ENCODE measurements around the gene GMCL1.

Gene GMCL1

DNA sequence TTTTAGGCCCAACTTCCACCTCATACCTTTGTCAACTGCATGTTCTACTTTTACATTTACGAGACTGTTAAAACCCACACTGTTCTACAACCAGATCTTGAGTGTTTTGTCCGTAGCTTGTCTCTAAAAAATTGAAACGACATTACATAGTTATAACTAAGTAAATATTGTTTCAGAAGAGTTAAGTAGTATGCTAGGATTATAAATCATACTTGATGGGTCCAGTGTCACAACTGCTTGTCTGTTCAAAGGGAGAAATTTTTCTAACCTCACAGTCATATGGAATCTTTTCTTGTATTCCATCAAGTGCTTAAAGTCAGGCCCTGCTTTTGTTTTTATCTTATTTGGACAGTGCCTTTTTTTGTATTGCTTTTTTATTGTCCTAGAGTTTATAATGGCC, 4.3 kb downstream of the GMCL1 start:
- no peak overlapping the region for H2AFZ ChIP-seq (ENCODE audit: low read depth, low read length)
- H3K4me1 ChIP-seq (ENCODE audit: control insufficient read depth, insufficient read depth, low read depth, low read length) = peaks cover 12% of the 10 kb centered on the region
- H3K23ac ChIP-seq (ENCODE audit: low read length in 2 of 2) = no peak overlapping the region
- no peak for DNase-seq
- no peak overlapping the region for H3K18ac ChIP-seq (ENCODE audit: low read depth in 1 of 2, low read length in 2 of 2)
- peaks cover 7% of the 10 kb centered on the region for H3K79me1 ChIP-seq (replicated peaks; ENCODE audit: low read length, poor library complexity, severe bottlenecking)
- no peak overlapping the region for H2BK12ac ChIP-seq (ENCODE audit: low read length in 2 of 2)
- no peak overlapping the region for H2BK120ac ChIP-seq (ENCODE audit: low read depth, low read length)
- H2AK5ac ChIP-seq (ENCODE audit: low read length, severe bottlenecking) = no peak overlapping the region
- no peak overlapping the region for H4K8ac ChIP-seq (ENCODE audit: low read length)
- H3K9me3 ChIP-seq (ENCODE audit: control insufficient read depth, low read length) = no peaks in the 10 kb centered on the region
- peaks cover 0 to 2% of the 10 kb centered on the region in 2 experiments for H3K36me3 ChIP-seq (ENCODE audit: control insufficient read depth in 1 of 2, insufficient read depth in 2 of 2, low read depth in 1 of 2, low read length in 2 of 2)
- WGBS = 100% methylated on average over 1 of the region's 3 CpGs
- no peak overlapping the region for H3K27ac ChIP-seq (ENCODE audit: low read length, poor library complexity, severe bottlenecking)
- H3K27me3 ChIP-seq (ENCODE audit: control insufficient read depth in 1 of 2, insufficient read depth in 1 of 2, low read length in 2 of 2) = no peaks in the 10 kb centered on the region
- no peak overlapping the region for H4K91ac ChIP-seq (ENCODE audit: low read length)
- H3K4me3 ChIP-seq (ENCODE audit: insufficient read depth in 1 of 2, low read depth in 1 of 2, low read length in 2 of 2) = no peak overlapping the region
- H3K4ac ChIP-seq (ENCODE audit: low read depth in 1 of 2, low read length in 2 of 2) = no peak overlapping the region
- H3K14ac ChIP-seq (ENCODE audit: low read length in 2 of 2) = no peak overlapping the region
- no peak overlapping the region for H2BK5ac ChIP-seq (ENCODE audit: low read depth, low read length, poor library complexity, severe bottlenecking)
- no peak overlapping the region for H2BK15ac ChIP-seq (ENCODE audit: low read depth, poor library complexity, severe bottlenecking)
- no peak overlapping the region for H3K9ac ChIP-seq (ENCODE audit: low read length)
- H3K4me2 ChIP-seq (ENCODE audit: low read length, poor library complexity, severe bottlenecking) = no peak overlapping the region

DNA sequence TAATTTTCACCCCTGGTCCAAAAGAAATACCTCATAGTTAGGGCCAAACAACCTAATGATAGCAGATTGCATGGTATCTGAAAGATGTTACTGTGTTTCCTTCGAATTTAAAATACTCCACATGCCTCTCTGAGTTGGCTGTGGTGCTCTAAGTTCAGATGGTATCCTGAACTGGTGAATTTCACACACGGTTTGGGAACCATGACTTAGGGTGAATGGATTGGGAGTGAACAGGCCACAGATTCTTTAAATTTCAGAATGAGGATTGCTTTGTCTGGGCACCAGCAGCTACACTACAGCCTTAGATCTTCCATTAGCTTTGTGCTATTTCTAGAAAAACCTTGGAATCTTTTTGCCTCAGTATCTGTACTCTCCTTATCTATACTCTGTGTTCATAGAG, 6.2 kb downstream of the GMCL1 start:
- Histone ChIP-seq H3K36me3 (ENCODE audit: control insufficient read depth in 1 of 2, insufficient read depth in 2 of 2, low read depth in 1 of 2, low read length in 2 of 2) (peaks cover 3 to 17% of the 10 kb centered on the region in 2 experiments), H2AK5ac (ENCODE audit: low read length, severe bottlenecking) (no peak overlapping the region), H3K9ac (ENCODE audit: low read length) (no peak overlapping the region), H4K8ac (ENCODE audit: low read length) (no peak overlapping the region), H2BK120ac (ENCODE audit: low read depth, low read length) (no peak overlapping the region), H3K9me3 (ENCODE audit: control insufficient read depth, low read length) (no peaks in the 10 kb centered on the region), H2BK5ac (ENCODE audit: low read depth, low read length, poor library complexity, severe bottlenecking) (no peak overlapping the region), H3K27me3 (ENCODE audit: control insufficient read depth in 1 of 2, insufficient read depth in 1 of 2, low read length in 2 of 2) (no peaks in the 10 kb centered on the region), H3K14ac (ENCODE audit: low read length in 2 of 2) (no peak overlapping the region), H3K4me2 (ENCODE audit: low read length, poor library complexity, severe bottlenecking) (no peak overlapping the region), H3K4ac (ENCODE audit: low read depth in 1 of 2, low read length in 2 of 2) (no peak overlapping the region), H2BK15ac (ENCODE audit: low read depth, poor library complexity, severe bottlenecking) (no peak overlapping the region), H3K4me1 (ENCODE audit: control insufficient read depth, insufficient read depth, low read depth, low read length) (peaks cover 12% of the 10 kb centered on the region), H4K91ac (ENCODE audit: low read length) (no peak overlapping the region), H3K27ac (ENCODE audit: low read length, poor library complexity, severe bottlenecking) (no peak overlapping the region), H3K18ac (ENCODE audit: low read depth in 1 of 2, low read length in 2 of 2) (no peak overlapping the region), H3K4me3 (ENCODE audit: insufficient read depth in 1 of 2, low read depth in 1 of 2, low read length in 2 of 2) (no peak overlapping the region), H2BK12ac (ENCODE audit: low read length in 2 of 2) (no peak overlapping the region), H3K23ac (ENCODE audit: low read length in 2 of 2) (no peak overlapping the region), H3K79me1 (replicated peaks; ENCODE audit: low read length, poor library complexity, severe bottlenecking) (peaks cover 8% of the 10 kb centered on the region), H2AFZ (ENCODE audit: low read depth, low read length) (no peak overlapping the region)
- DNase-seq = no peak
- 80% methylated on average over 2 of the region's 2 CpGs for WGBS

DNA sequence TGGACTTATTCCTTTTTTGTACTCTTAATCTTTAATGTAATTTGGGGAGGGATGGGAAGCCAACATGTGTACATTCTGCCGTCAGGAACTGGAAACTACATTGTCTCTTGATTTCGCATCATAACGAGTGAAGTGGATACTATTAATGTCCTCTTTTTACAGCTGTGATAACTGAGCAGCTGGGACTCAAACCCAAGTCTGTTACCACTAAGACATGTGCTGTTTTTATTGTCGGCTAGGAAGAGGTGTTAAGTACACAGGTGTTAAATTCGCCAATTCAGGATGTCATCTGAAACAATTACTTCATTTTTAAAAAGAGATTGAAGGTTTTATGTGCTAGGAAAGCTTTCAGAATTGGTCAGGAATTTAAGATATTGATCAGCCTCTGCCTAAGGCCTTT, 6.9 kb downstream of the GMCL1 start:
- H3K18ac ChIP-seq (ENCODE audit: low read depth in 1 of 2, low read length in 2 of 2) = no peak overlapping the region
- H2BK12ac ChIP-seq (ENCODE audit: low read length in 2 of 2) = no peak overlapping the region
- H3K4me2 ChIP-seq (ENCODE audit: low read length, poor library complexity, severe bottlenecking) = no peak overlapping the region
- no peak overlapping the region for H3K4me3 ChIP-seq (ENCODE audit: insufficient read depth in 1 of 2, low read depth in 1 of 2, low read length in 2 of 2)
- peaks cover 8% of the 10 kb centered on the region for H3K79me1 ChIP-seq (replicated peaks; ENCODE audit: low read length, poor library complexity, severe bottlenecking)
- H4K91ac ChIP-seq (ENCODE audit: low read length) = no peak overlapping the region
- H3K9me3 ChIP-seq (ENCODE audit: control insufficient read depth, low read length) = no peaks in the 10 kb centered on the region
- no peaks in the 10 kb centered on the region for H3K27me3 ChIP-seq (ENCODE audit: control insufficient read depth in 1 of 2, insufficient read depth in 1 of 2, low read length in 2 of 2)
- no peak overlapping the region for H2BK120ac ChIP-seq (ENCODE audit: low read depth, low read length)
- H3K14ac ChIP-seq (ENCODE audit: low read length in 2 of 2) = no peak overlapping the region
- peaks cover 9% of the 10 kb centered on the region for H3K4me1 ChIP-seq (ENCODE audit: control insufficient read depth, insufficient read depth, low read depth, low read length)
- H2AK5ac ChIP-seq (ENCODE audit: low read length, severe bottlenecking) = no peak overlapping the region
- no peak overlapping the region for H3K23ac ChIP-seq (ENCODE audit: low read length in 2 of 2)
- WGBS = 100% methylated on average over 5 of the region's 5 CpGs
- H3K36me3 ChIP-seq (ENCODE audit: control insufficient read depth in 1 of 2, insufficient read depth in 2 of 2, low read depth in 1 of 2, low read length in 2 of 2) = peaks cover 3 to 23% of the 10 kb centered on the region in 2 experiments
- H3K9ac ChIP-seq (ENCODE audit: low read length) = no peak overlapping the region
- H4K8ac ChIP-seq (ENCODE audit: low read length) = no peak overlapping the region
- DNase-seq = no peak
- no peak overlapping the region for H3K4ac ChIP-seq (ENCODE audit: low read depth in 1 of 2, low read length in 2 of 2)
- H2AFZ ChIP-seq (ENCODE audit: low read depth, low read length) = no peak overlapping the region
- H2BK15ac ChIP-seq (ENCODE audit: low read depth, poor library complexity, severe bottlenecking) = no peak overlapping the region
- H2BK5ac ChIP-seq (ENCODE audit: low read depth, low read length, poor library complexity, severe bottlenecking) = no peak overlapping the region
- no peak overlapping the region for H3K27ac ChIP-seq (ENCODE audit: low read length, poor library complexity, severe bottlenecking)

- Histone ChIP-seq H2BK5ac (ENCODE audit: low read depth, low read length, poor library complexity, severe bottlenecking) (no peak overlapping the region), H2BK15ac (ENCODE audit: low read depth, poor library complexity, severe bottlenecking) (no peak overlapping the region), H3K9ac (ENCODE audit: low read length) (no peak overlapping the region), H3K18ac (ENCODE audit: low read depth in 1 of 2, low read length in 2 of 2) (no peak overlapping the region), H3K23ac (ENCODE audit: low read length in 2 of 2) (no peak overlapping the region), H2AFZ (ENCODE audit: low read depth, low read length) (no peak overlapping the region), H3K27me3 (ENCODE audit: control insufficient read depth in 1 of 2, insufficient read depth in 1 of 2, low read length in 2 of 2) (no peaks in the 10 kb centered on the region), H3K4me1 (ENCODE audit: control insufficient read depth, insufficient read depth, low read depth, low read length) (peaks cover 2% of the 10 kb centered on the region), H2AK5ac (ENCODE audit: low read length, severe bottlenecking) (no peak overlapping the region), H3K36me3 (ENCODE audit: control insufficient read depth in 1 of 2, insufficient read depth in 2 of 2, low read depth in 1 of 2, low read length in 2 of 2) (peaks cover 3 to 31% of the 10 kb centered on the region in 2 experiments), H3K79me1 (replicated peaks; ENCODE audit: low read length, poor library complexity, severe bottlenecking) (peaks cover 8% of the 10 kb centered on the region), H3K4ac (ENCODE audit: low read depth in 1 of 2, low read length in 2 of 2) (no peak overlapping the region), H3K14ac (ENCODE audit: low read length in 2 of 2) (no peak overlapping the region), H3K9me3 (ENCODE audit: control insufficient read depth, low read length) (no peaks in the 10 kb centered on the region), H2BK12ac (ENCODE audit: low read length in 2 of 2) (no peak overlapping the region), H3K4me2 (ENCODE audit: low read length, poor library complexity, severe bottlenecking) (no peak overlapping the region), H3K27ac (ENCODE audit: low read length, poor library complexity, severe bottlenecking) (no peak overlapping the region), H3K4me3 (ENCODE audit: insufficient read depth in 1 of 2, low read depth in 1 of 2, low read length in 2 of 2) (no peak overlapping the region), H4K8ac (ENCODE audit: low read length) (no peak overlapping the region), H2BK120ac (ENCODE audit: low read depth, low read length) (no peak overlapping the region), H4K91ac (ENCODE audit: low read length) (no peak overlapping the region)
- no peak for DNase-seq
- WGBS = 100% methylated on average over 1 of the region's 2 CpGs
These were observed 8.1 kb downstream of the GMCL1 start for GRCh38 chr2:69837533-69837932.

Measured in mesenchymal stem cell (in vitro differentiated cells and primary cell).